IMR-90 (cell line): Measurements from ENCODE around the gene SPATA33. TPM values are rescaled to one million over a fixed set of nuclear protein-coding genes. Genes with fewer than 3 reads are reported as not detected.
A peak's percentile ranks its signal among the peaks of the same experiment; 100 is the strongest.

ENCODE experiments used
- ATAC-seq: fragments of 200-7000 bp; cut with Tn5 transposase; 2 replicates; pipeline ENCODE4 v1.9.1; 2020; ENCODE audit warnings: low read depth, mild to moderate bottlenecking, moderate library complexity
- BruUV-seq: library from RNA; stranded (reverse); fragments of 400-500 nt; replicated peaks from 2 replicates; lab custom pipeline; 2021; lab: Mats Ljungman, UMichigan
- CTCF ChIA-PET: fragments of 300-600 bp; formaldehyde crosslinking; extraction: SDS; loops from one replicate; lab custom pipeline; 2021; ENCODE audit warnings: antibody characterized with exemption; lab: Yijun Ruan, JAX
- POLR2A ChIA-PET: fragments of 300-600 bp; sonication (Branson Sonifier 250); formaldehyde crosslinking; loops from one replicate; lab custom pipeline; 2022; ENCODE audit warnings: antibody characterized with exemption; ENCODE audit not compliant: unreplicated experiment; lab: Charles Lee
- DNase-seq: peaks from one replicate; pipeline ENCODE4 v3.0.0; 2013
- H2AFZ ChIP-seq: replicated peaks from 2 replicates; pipeline ENCODE3; 2013; ENCODE audit warnings: low read length, mild to moderate bottlenecking; ENCODE audit not compliant: poor library complexity
- H2AK5ac ChIP-seq: 2 replicates; pipeline ENCODE4 v1.6.1; 2013; ENCODE audit warnings: low read depth, low read length, inconsistent platforms
- H2AK9ac ChIP-seq: replicated peaks from 2 replicates; pipeline ENCODE3; 2013; ENCODE audit warnings: mild to moderate bottlenecking, low read depth, low read length, moderate library complexity; ENCODE audit not compliant: poor library complexity
- H2BK120ac ChIP-seq: 2 replicates; pipeline ENCODE4 v1.6.1; 2013; ENCODE audit warnings: low read depth, low read length, inconsistent platforms
- H2BK15ac ChIP-seq: 3 replicates; pipeline ENCODE4 v1.6.1; 2013; ENCODE audit warnings: low read depth, low read length, inconsistent platforms
- H2BK20ac ChIP-seq: 2 replicates; pipeline ENCODE4 v1.6.1; 2013; ENCODE audit warnings: low read depth, mild to moderate bottlenecking, inconsistent platforms, low read length, moderate library complexity
- H2BK5ac ChIP-seq: 2 replicates; pipeline ENCODE4 v1.6.1; 2013; ENCODE audit warnings: mild to moderate bottlenecking, low read depth, low read length, inconsistent platforms; ENCODE audit not compliant: poor library complexity, severe bottlenecking
- H3K14ac ChIP-seq: replicated peaks from 2 replicates; pipeline ENCODE4 v1.6.1; 2013; ENCODE audit warnings: low read depth, low read length, inconsistent platforms
- H3K18ac ChIP-seq: 2 replicates; pipeline ENCODE4 v1.6.1; 2013; ENCODE audit warnings: low read depth, low read length, control low read depth
- H3K23ac ChIP-seq: 2 replicates; pipeline ENCODE4 v1.6.1; 2013; ENCODE audit warnings: low read depth, low read length, inconsistent platforms
- H3K27ac ChIP-seq: 2 replicates; pipeline ENCODE4 v1.5.1; 2013; ENCODE audit warnings: mild to moderate bottlenecking, control low read depth, low read length; ENCODE audit not compliant: insufficient read depth
- H3K27me3 ChIP-seq: 2 replicates; pipeline ENCODE4 v1.6.1; 2013; ENCODE audit warnings: low read length; ENCODE audit not compliant: control insufficient read depth, insufficient read depth
- H3K36me3 ChIP-seq: 2 replicates; pipeline ENCODE4 v1.6.1; 2013; ENCODE audit warnings: low read length, mixed read lengths; ENCODE audit not compliant: control insufficient read depth, insufficient read depth
- H3K4ac ChIP-seq: 2 replicates; pipeline ENCODE4 v1.6.1; 2013; ENCODE audit warnings: low read depth, low read length, inconsistent platforms
- H3K4me1 ChIP-seq: 2 replicates; pipeline ENCODE4 v1.6.1; 2013; ENCODE audit warnings: low read length, mixed read lengths; ENCODE audit not compliant: control insufficient read depth, insufficient read depth
- H3K4me2 ChIP-seq: 2 replicates; pipeline ENCODE4 v1.6.1; 2013; ENCODE audit warnings: low read depth, mild to moderate bottlenecking, control low read depth, low read length, moderate library complexity
- H3K4me3 ChIP-seq: 2 replicates; pipeline ENCODE4 v1.5.1; 2013; ENCODE audit warnings: low read depth, mild to moderate bottlenecking, control low read depth, low read length, moderate library complexity; ENCODE audit not compliant: insufficient read depth
- H3K56ac ChIP-seq: 2 replicates; pipeline ENCODE4 v1.6.1; 2013; ENCODE audit warnings: low read length, inconsistent platforms; ENCODE audit not compliant: insufficient read depth; ENCODE audit errors: extremely low read depth
- H3K79me1 ChIP-seq, 2 experiments: 2 replicates each; pipeline ENCODE4 v1.6.1; 2013; ENCODE audit warnings: low read length in 2 of 2, inconsistent platforms in 1 of 2, low read depth in 1 of 2
- H3K9ac ChIP-seq: 2 replicates; pipeline ENCODE4 v1.6.1; 2013; ENCODE audit warnings: low read depth, low read length, control low read depth
- H3K9me1 ChIP-seq: 2 replicates; pipeline ENCODE4 v1.6.1; 2013; ENCODE audit warnings: low read length, inconsistent platforms; ENCODE audit not compliant: insufficient read depth
- H3K9me3 ChIP-seq: 2 replicates; pipeline ENCODE4 v1.6.1; 2013; ENCODE audit warnings: low read length; ENCODE audit not compliant: control insufficient read depth, insufficient read depth
- H4K20me1 ChIP-seq: 2 replicates; pipeline ENCODE4 v1.6.1; 2013; ENCODE audit warnings: low read length, inconsistent platforms; ENCODE audit not compliant: insufficient read depth
- H4K5ac ChIP-seq: 2 replicates; pipeline ENCODE4 v1.6.1; 2013; ENCODE audit warnings: mild to moderate bottlenecking, low read depth, low read length, control low read depth
- H4K8ac ChIP-seq, 2 experiments: 2 replicates each; pipeline ENCODE4 v1.6.1; 2013; ENCODE audit warnings: low read depth in 2 of 2, low read length in 2 of 2, control low read depth in 1 of 2, inconsistent platforms in 1 of 2
- H4K91ac ChIP-seq: 2 replicates; pipeline ENCODE4 v1.6.1; 2013; ENCODE audit warnings: low read depth, low read length, inconsistent platforms; ENCODE audit not compliant: insufficient read depth
- BHLHE40 ChIP-seq: fragments of 150-350 bp; IDR thresholded peaks from 2 replicates; pipeline ENCODE4 v1.6.1; 2016; ENCODE audit warnings: mild to moderate bottlenecking, low read depth, low read length
- RAD21 ChIP-seq: IDR thresholded peaks from 2 replicates; pipeline ENCODE4 v1.6.1; 2012; ENCODE audit warnings: low read length, improper control_type of control experiment
- RCOR1 ChIP-seq: IDR thresholded peaks from 2 replicates; pipeline ENCODE4 v1.6.1; 2012; ENCODE audit warnings: mild to moderate bottlenecking, low read length, improper control_type of control experiment; ENCODE audit not compliant: insufficient replicate concordance
- WGBS, 2 experiments: methylation state at CpG; one replicate each; pipeline versions ENCODE4 v1.1.5 to v1.1.7; 2013; ENCODE audit warnings: missing lambda C conversion rate in 2 of 2; ENCODE audit not compliant: insufficient read length in 1 of 2; ENCODE audit errors: extremely low coverage in 2 of 2; 5-methylcytosine and 5-hydroxymethylcytosine counted together
- dilution Hi-C: fragments of 300-500 bp; cut with HindIII; formaldehyde crosslinking; loops from one replicate; pipeline ENCODE4 v1.14.3; 2018; ENCODE audit warnings: low sequenced_read_pairs; ENCODE audit not compliant: unreplicated experiment
- in situ Hi-C: fragments of 300-500 bp; cut with MboI; formaldehyde crosslinking; loops from 3 replicates; pipeline ENCODE4 v1.14.3; 2019; ENCODE audit warnings: low sequenced_read_pairs, inconsistent platforms, mixed read lengths
- intact Hi-C: fragments of 100-400 bp; cut with micrococcal nuclease; formaldehyde crosslinking; loops from 2 replicates; pipeline ENCODE4 v1.10.0; 2022
- polyA plus RNA-seq, 3 experiments: library from polyadenylated mRNA; depleted of rRNA; stranded (reverse); fragments of >200 nt; gene quantifications; 2 replicates each; pipeline ENCODE4 v1.2.3, GENCODE V29; 2012; ENCODE audit warnings: low replicate concordance in 1 of 3
- total RNA-seq: library from RNA; depleted of rRNA; stranded (reverse); fragments of >200 nt; gene quantifications from 2 replicates; pipeline ENCODE4 v1.2.3, GENCODE V29; 2012
- TF ChIP-seq, protein P1 (sequence below): fragments of 150-350 bp; IDR thresholded peaks from 2 replicates; pipeline ENCODE4 v1.6.1; 2017; ENCODE audit warnings: mild to moderate bottlenecking, antibody characterized with exemption, low read length, low read depth

SPATA33 gene
- total and polyA plus RNA-seq, 2 of the 4 experiments (the other 2 are of a cell fraction): 0.90 to 3.4 TPM

DNA sequence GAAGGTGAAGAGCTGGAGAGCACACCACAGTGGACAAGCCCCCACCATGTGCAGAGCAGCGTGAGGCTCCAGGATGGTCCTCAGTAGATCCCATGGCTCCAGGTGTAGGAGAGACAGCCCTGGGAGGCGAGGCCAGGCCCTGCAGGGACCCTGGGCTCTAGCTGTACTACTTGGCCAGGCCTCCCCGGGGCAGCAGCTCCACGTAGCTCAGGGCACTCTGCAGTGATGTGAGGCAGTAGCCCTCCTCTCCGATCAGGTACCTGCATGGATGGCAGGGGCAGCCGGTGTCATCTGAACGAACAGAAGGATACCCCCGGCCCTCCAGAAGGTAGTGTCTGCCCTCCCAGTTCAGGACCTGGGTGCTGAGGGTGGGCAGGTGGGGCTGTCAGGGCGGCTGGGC, 50.1 kb downstream of the SPATA33 start:
- no peaks in the 10 kb centered on the region for H3K9me3 ChIP-seq
- no peak for TF ChIP-seq RCOR1
- no peak for TF ChIP-seq BHLHE40
- TF ChIP-seq RAD21: no peak
- TF ChIP-seq, protein P1, sequence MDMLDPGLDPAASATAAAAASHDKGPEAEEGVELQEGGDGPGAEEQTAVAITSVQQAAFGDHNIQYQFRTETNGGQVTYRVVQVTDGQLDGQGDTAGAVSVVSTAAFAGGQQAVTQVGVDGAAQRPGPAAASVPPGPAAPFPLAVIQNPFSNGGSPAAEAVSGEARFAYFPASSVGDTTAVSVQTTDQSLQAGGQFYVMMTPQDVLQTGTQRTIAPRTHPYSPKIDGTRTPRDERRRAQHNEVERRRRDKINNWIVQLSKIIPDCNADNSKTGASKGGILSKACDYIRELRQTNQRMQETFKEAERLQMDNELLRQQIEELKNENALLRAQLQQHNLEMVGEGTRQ: no peak
- no peaks in the 10 kb centered on the region for H3K27me3 ChIP-seq
- H4K20me1 ChIP-seq: no peaks in the 10 kb centered on the region; the same call in 1 of the 2 replicates
- BruUV-seq: no TSS peak
- H3K9ac ChIP-seq: no peak overlapping the region
- no peak overlapping the region for H3K14ac ChIP-seq
- no peak overlapping the region for H3K18ac ChIP-seq
- in situ Hi-C loops (no loop called here), intact Hi-C loops (no loop called here), dilution Hi-C loops (no loop called here)
- H3K23ac ChIP-seq: no peak overlapping the region
- H3K4me1 ChIP-seq: peaks cover 6% of the 10 kb centered on the region
- H2AK5ac ChIP-seq: no peak overlapping the region
- no peak overlapping the region for H4K5ac ChIP-seq
- H4K91ac ChIP-seq: no peak overlapping the region
- POLR2A ChIA-PET: no interaction called here
- no peak overlapping the region for H2AFZ ChIP-seq
- H3K56ac ChIP-seq: no peak overlapping the region
- no peak overlapping the region for H3K4ac ChIP-seq
- H2BK120ac ChIP-seq: no peak overlapping the region
- H3K36me3 ChIP-seq: peaks cover 15% of the 10 kb centered on the region; the same call in 1 of the 2 replicates
- H2BK5ac ChIP-seq: no peak overlapping the region
- no peak overlapping the region for H2BK15ac ChIP-seq
- no peak overlapping the region for H3K4me2 ChIP-seq
- H2BK20ac ChIP-seq: no peak overlapping the region
- DNase-seq (no peak), ATAC-seq (no peak)
- H3K79me1 ChIP-seq: no peaks in the 10 kb centered on the region
- H4K8ac ChIP-seq: no peak overlapping the region
- no peaks in the 10 kb centered on the region for H3K9me1 ChIP-seq
- no peak overlapping the region for H3K4me3 ChIP-seq
- peak overlapping the region; percentile 50 for H2AK9ac ChIP-seq
- 93% methylated on average over 5 of the region's 9 CpGs; no CpG with 5 or more reads in 1 of the 2 experiments for WGBS, 2 experiments
- no peak overlapping the region for H3K27ac ChIP-seq
- CTCF ChIA-PET: no interaction called here
